HCT116 (cell line): Measurements from ENCODE around the gene CARMIL1. TPM values are rescaled to one million over a fixed set of nuclear protein-coding genes. Genes with fewer than 3 reads are reported as not detected.

Experiments
- ATAC-seq: fragments of 200-7000 bp; cut with Tn5 transposase; 2 replicates; pipeline ENCODE4 v1.9.1; 2020; ENCODE audit warnings: mild to moderate bottlenecking, moderate library complexity
- BruUV-seq: library from RNA; stranded (reverse); fragments of 400-500 nt; replicated peaks from 2 replicates; lab custom pipeline; 2021; lab: Mats Ljungman, UMichigan
- CTCF ChIA-PET: fragments of 300-600 bp; sonication (Branson Sonifier 250); formaldehyde crosslinking; loops from one replicate; lab custom pipeline; 2021; ENCODE audit warnings: antibody characterized with exemption; lab: Charles Lee
- POLR2A ChIA-PET: fragments of 300-600, 350-600 bp; sonication (Branson Sonifier 250); formaldehyde crosslinking; loops from one replicate; lab custom pipeline; 2021; ENCODE audit warnings: antibody characterized with exemption; lab: Charles Lee
- RAD21 ChIA-PET, 2 experiments: fragments of 300-600 bp; sonication (Branson Sonifier 250); formaldehyde crosslinking; loops; one replicate each; lab custom pipeline; 2023; ENCODE audit warnings: low total read pairs in 2 of 2; ENCODE audit not compliant: uncharacterized antibody in 2 of 2, unreplicated experiment in 2 of 2, low non-redundant PET in 1 of 2; lab: Charles Lee
- DNase-seq: peaks from one replicate; pipeline ENCODE4 v3.0.0-alpha.2; 2010; ENCODE audit warnings: low read depth, low spot score
- H2AFZ ChIP-seq: fragments of 200-600 bp; shearing (Covaris generic), sonication (generic); 2 replicates; pipeline ENCODE4 v1.6.1; 2017; ENCODE audit warnings: low read depth, mixed run types, mixed read lengths, antibody characterized with exemption, low read length; ENCODE audit not compliant: poor library complexity, severe bottlenecking
- H3K27ac ChIP-seq: 2 replicates; pipeline ENCODE4 v1.5.1; 2012; ENCODE audit warnings: low read depth, low read length
- H3K27me3 ChIP-seq: fragments of 200-600 bp; sonication (generic); 2 replicates; pipeline ENCODE4 v1.6.1; 2016; ENCODE audit warnings: mixed run types, low read length, mixed read lengths; ENCODE audit not compliant: insufficient read depth
- H3K36me3 ChIP-seq, 2 experiments: fragments of 200-500 bp in 1 of 2; fragments of 200-600 bp in 1 of 2; sonication (Bioruptor generic) in 1 of 2; sonication (generic) in 1 of 2; 2 replicates each; pipeline versions ENCODE4 v1.5.1 to v1.6.1; 2014 to 2016; ENCODE audit warnings: low read length in 2 of 2, inconsistent platforms in 1 of 2, mixed read lengths in 1 of 2, mixed run types in 1 of 2; ENCODE audit not compliant: insufficient read depth in 2 of 2, control insufficient read depth in 1 of 2
- H3K4me1 ChIP-seq, 2 experiments: fragments of 200-600 bp in 1 of 2; sonication (generic) in 1 of 2; 2 replicates each; pipeline versions ENCODE4 v1.5.1 to v1.6.1; 2012 to 2017; ENCODE audit warnings: low read length in 2 of 2, inconsistent platforms in 1 of 2, mild to moderate bottlenecking in 1 of 2, mixed read lengths in 1 of 2, mixed run types in 1 of 2, moderate library complexity in 1 of 2; ENCODE audit not compliant: insufficient read depth in 2 of 2, control insufficient read depth in 1 of 2
- H3K4me2 ChIP-seq: fragments of 200-600 bp; sonication (generic); 2 replicates; pipeline ENCODE4 v1.6.1; 2017; ENCODE audit warnings: mixed run types, low read length, mixed read lengths
- H3K4me3 ChIP-seq, 2 experiments: fragments of 200-600 bp in 1 of 2; sonication (generic) in 1 of 2; replicated peaks in 1 of 2; 2 replicates each; pipeline ENCODE4 v1.5.1; 2011 to 2016; ENCODE audit warnings: low read length in 2 of 2, control low read depth in 1 of 2, low read depth in 1 of 2, mild to moderate bottlenecking in 1 of 2, mixed read lengths in 1 of 2, mixed run types in 1 of 2
- H3K79me2 ChIP-seq: fragments of 200-600 bp; sonication (generic); 2 replicates; pipeline ENCODE4 v1.6.1; 2017; ENCODE audit warnings: mild to moderate bottlenecking, mixed run types, low read length, moderate library complexity, mixed read lengths; ENCODE audit not compliant: insufficient read depth
- H3K9ac ChIP-seq: fragments of 200-600 bp; sonication (generic); 2 replicates; pipeline ENCODE4 v1.6.1; 2016; ENCODE audit warnings: low read length, mixed read lengths
- H3K9me2 ChIP-seq: fragments of 200-600 bp; sonication (generic), shearing (Covaris generic); 2 replicates; pipeline ENCODE4 v1.6.1; 2017; ENCODE audit warnings: mixed run types, mild to moderate bottlenecking, moderate library complexity; ENCODE audit not compliant: insufficient read depth
- H3K9me3 ChIP-seq, 2 experiments: fragments of 200-500 bp in 1 of 2; fragments of 200-600 bp in 1 of 2; sonication (Bioruptor generic) in 1 of 2; sonication (generic) in 1 of 2; 2 replicates each; pipeline ENCODE4 v1.6.1; 2014 to 2017; ENCODE audit warnings: low read length in 2 of 2, mixed read lengths in 2 of 2, inconsistent platforms in 1 of 2, low read depth in 1 of 2, mild to moderate bottlenecking in 1 of 2, mixed run types in 1 of 2, moderate library complexity in 1 of 2; ENCODE audit not compliant: control insufficient read depth in 1 of 2, insufficient read depth in 1 of 2
- H4K20me1 ChIP-seq: fragments of 200-600 bp; sonication (generic), shearing (Covaris generic); 2 replicates; pipeline ENCODE4 v1.6.1; 2017; ENCODE audit warnings: mixed run types, mild to moderate bottlenecking, moderate library complexity; ENCODE audit not compliant: insufficient read depth
- CBX3 ChIP-seq: IDR thresholded peaks from 2 replicates; pipeline ENCODE4 v1.6.1; 2012; ENCODE audit warnings: low read depth
- CEBPB ChIP-seq: IDR thresholded peaks from 2 replicates; pipeline ENCODE4 v1.6.1; 2012; ENCODE audit warnings: low read depth
- POLR2AphosphoS5 ChIP-seq: IDR thresholded peaks from 2 replicates; pipeline ENCODE4 v1.6.1; 2011; ENCODE audit warnings: mild to moderate bottlenecking, low read depth, low read length, moderate library complexity
- REST ChIP-seq: IDR thresholded peaks from 2 replicates; pipeline ENCODE4 v1.6.1; 2012; ENCODE audit warnings: low read depth
- SRF ChIP-seq: IDR thresholded peaks from 2 replicates; pipeline ENCODE4 v1.6.1; 2012; ENCODE audit warnings: low read depth
- YY1 ChIP-seq: IDR thresholded peaks from 2 replicates; pipeline ENCODE4 v1.6.1; 2011; ENCODE audit warnings: low read length, low read depth, moderate library complexity, mild to moderate bottlenecking; ENCODE audit not compliant: insufficient replicate concordance; ENCODE audit errors: extremely low read depth
- intact Hi-C: fragments of 100-400 bp; cut with micrococcal nuclease; formaldehyde crosslinking; loops from 2 replicates; pipeline ENCODE4 v1.10.0; 2022
- total RNA-seq: library from RNA; stranded (reverse); gene quantifications from one replicate; pipeline ENCODE4 v1.2.1, GENCODE V29; 2021; ENCODE audit not compliant: unreplicated experiment

CARMIL1 gene
- total RNA-seq, 1 experiment from 2014 or later, result 21.7 TPM

GRCh38 chr6:25341203-25341552 is 62.0 kb downstream of the CARMIL1 start:
- POLR2A ChIA-PET, result no interaction called here
- Histone ChIP-seq H3K9me3 (no peaks in the 10 kb centered on the region), H2AFZ (no peak overlapping the region), H3K27me3 (no peaks in the 10 kb centered on the region), H3K9ac (no peak overlapping the region), H3K27ac (no peak overlapping the region), H3K36me3 (no peaks in the 10 kb centered on the region), H3K9me2 (no peaks in the 10 kb centered on the region), H3K4me3 (no peak overlapping the region), H3K4me2 (no peak overlapping the region), H4K20me1 (no peaks in the 10 kb centered on the region), H3K79me2 (peaks cover 56% of the 10 kb centered on the region), H3K4me1 (no peaks in the 10 kb centered on the region)
- RAD21 ChIA-PET, result no interaction called here
- CTCF ChIA-PET, result no interaction called here
- TF ChIP-seq YY1 (no peak), REST (no peak), CEBPB (no peak), POLR2AphosphoS5 (no peak), SRF (no peak), CBX3 (no peak)
- ATAC-seq (no peak), DNase-seq (no peak)
- BruUV-seq, result no TSS peak
- intact Hi-C loops, result no loop called here
